Measurements from ENCODE around the gene RFX7.

The RFX7 gene

DNA sequence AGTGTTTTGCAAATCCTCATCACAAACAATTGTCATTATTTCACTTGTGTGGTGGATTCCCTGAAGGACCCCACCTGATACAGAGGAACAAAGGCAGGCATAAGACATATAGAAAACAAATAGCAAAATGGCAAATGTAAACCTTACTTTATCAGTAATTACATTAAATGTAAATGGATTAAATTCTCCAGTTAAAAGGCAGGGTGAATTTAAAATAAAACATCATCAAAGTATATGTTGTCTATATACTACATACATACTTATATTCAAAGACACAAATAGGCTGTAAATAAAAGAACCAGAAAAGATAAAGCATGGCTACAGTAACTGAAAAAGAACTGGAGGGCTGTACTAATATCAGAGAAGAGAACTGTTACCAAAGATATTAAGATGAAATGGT lies 117.3 kb downstream of the RFX7 start:
- no peak for DNase-seq (ENCODE audit: low spot score)

DNA sequence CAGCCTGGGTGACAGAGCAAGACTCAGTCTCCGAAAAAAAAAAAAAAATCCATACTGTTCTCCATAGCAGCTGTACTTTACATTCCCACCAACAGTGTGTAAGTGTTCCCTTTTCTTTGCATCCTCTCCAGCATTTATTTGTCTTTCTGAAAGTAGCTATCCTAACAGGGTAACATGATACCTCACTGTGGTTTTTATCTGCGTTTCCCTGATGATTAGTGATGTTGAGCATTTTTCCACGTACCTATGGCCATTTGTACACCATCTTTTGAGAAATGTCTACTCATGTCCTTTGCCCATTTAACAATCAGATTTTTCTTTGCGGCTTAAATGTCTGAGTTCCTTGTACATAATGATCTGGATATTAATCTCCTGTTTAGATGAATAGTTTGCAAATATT lies 119.3 kb downstream of the RFX7 start:
- DNase-seq (ENCODE audit: low spot score), result no peak

DNA sequence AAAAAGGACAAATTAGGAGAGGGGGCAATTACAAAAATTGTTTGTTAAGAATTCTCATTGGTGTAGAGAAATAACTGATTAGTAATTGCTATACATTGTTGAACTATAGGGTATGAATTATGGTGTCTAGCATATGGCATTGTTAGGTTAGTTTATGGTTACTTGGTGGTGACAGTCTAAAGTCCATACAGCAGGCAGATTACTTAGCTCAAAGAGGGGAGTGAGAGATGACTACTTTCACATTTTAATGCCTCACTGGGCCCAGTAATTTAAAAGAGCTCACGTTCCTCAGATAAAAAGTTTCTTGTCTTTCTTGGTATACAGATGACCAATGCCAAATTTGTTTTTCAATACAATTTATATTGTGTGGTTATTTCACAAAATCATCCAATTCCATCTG lies 137.8 kb downstream of the RFX7 start:
- DNase-seq (ENCODE audit: low spot score), result no peak

DNA sequence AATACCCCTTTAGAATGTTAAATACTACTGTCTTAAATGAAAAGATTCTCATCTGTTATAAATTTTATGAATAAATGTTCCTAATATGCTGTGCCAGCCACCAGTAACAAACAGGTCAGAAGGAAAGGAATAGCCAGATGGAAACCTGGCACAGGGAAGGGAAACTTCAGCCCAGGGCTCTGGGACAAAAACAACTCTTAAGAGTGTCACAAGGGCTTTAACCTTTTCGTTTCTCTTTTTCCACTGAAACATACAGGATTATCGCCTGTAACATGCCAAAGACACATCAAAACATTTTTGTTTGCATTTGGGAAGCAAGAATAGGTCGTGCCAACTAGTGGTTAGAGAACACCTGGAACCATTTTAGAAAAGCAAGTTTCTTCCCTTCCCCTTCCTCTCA lies 141.2 kb downstream of the RFX7 start:
- DNase-seq (ENCODE audit: low spot score), result no peak

DNA sequence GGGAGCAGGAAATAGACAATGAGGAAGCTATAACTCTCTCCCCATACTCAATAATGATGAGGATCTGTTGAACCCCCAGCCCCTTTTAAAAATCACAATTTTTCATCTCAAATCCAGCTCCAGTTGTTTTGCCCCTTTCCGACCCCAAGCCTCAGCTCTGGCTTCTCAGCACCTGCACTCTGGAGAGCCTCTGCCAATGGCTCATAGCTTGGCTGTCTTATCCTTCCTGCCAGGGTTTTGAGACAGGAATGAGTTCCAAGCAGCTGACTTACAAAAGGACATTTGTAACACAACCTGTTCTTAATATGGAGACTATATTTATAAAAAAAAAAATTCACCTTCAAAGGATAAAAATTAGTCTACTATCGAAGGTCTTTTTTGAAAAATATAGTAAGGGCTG lies 144.4 kb downstream of the RFX7 start:
- DNase-seq (ENCODE audit: low spot score), result no peak

DNA sequence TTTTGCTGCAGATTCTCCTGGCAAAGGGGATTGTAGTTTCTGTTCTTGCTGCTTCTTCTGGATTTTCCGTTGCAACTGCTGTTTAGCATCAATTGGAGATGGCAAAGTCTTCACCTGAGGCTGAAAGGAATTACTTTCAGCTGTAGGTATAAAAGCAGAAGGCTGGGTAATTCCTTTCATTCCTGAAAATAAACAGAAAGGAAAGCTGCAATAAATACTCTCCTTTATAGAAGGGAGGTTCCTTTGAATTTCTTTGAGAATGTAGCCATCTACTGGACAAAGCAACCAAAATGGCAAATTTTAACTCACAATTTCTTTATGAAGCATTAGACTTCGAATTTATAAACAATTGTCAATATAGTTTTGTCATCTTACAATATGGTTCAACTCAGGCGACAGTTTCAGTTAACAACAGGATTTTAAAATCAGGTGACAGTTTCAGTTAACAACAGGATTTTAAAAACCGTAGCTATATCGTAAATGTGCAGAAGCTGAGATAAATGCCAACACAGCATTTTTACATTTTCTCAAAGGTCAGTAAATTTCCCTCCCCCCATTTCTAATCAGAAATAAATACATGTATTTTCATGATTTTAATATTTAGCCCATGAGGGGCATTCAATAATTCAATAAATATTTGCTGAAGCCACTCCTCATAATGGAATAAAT lies 145.3 kb downstream of the RFX7 start:
- DNase-seq (ENCODE audit: low spot score), result no peak

DNA sequence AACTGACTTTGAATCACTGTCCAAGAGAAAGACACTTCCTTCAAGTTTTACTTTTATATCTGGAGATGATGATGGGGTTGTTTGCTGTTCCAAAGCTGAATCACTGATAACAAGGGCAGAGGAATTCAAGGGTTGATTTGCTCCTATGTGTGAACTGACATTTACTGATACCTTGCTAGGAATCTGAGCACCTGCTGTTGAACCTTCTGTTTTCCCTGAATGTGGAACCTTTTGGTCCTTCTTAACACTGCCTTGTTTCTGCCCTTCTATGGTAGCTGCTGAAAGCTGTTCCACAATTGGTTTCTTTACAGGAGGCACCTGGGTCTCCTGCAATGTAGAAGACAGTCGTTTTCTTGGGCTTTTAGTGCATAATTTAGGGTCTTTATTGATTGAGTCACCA lies 148.3 kb downstream of the RFX7 start:
- no peak for DNase-seq (ENCODE audit: low spot score)

DNA sequence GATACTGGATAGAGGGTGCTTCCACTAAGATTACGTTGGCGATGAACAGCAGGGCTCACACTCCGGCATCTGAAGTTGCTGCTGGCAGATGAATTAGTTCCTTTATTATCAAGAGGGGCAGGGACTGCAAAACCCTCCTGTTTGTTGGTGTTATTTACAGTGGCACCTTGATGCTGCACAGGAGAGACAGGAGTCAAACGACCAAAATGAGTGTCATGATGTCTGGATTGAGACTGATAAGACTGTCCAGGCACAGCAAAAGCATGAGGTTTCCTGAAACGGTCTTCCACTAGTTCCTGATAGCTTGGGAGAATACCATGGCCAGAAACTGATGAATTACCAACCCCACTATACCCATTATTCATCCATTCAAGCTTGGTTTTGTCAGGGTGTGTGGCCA lies 149.5 kb downstream of the RFX7 start:
- no peak for DNase-seq (ENCODE audit: low spot score)

DNA sequence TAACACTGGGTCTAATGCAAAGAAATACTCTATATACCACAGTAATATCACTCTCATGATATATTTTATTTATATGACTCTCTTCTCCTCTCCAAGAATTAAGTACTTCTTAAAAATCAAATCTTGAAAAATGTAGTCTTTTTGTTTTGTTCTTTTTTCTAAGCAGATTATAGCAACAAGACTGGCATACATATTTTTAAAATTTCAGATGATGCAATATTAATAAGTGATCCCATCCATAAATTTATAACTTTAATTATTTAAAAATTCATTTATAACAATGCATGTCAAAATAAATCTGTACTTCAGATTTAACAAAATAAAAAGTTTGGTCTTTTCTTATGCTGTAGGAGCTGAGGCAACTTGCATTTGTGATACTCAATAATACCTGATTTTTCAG lies 155.3 kb downstream of the RFX7 start:
- DNase-seq (ENCODE audit: low spot score), result no peak

DNA sequence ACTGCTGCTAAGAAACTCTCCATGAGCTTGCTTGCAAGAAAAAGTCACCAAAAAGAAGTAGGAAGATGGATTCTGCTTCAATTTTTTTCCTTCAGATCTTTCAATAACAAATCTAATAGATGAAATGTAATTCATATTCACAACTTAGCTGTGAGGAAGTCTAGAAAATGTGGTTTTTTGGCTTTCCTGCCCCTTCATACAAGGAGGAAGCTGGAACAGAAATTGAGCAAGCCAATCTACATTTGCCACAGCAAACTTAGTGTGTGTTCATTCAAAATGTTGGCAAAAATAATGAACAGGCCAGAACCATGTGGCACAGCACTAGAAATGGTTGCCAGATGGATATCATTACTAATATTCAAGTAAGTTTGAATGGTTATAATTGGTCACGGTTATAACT lies 157.1 kb downstream of the RFX7 start:
- no peak for DNase-seq (ENCODE audit: low spot score)

DNA sequence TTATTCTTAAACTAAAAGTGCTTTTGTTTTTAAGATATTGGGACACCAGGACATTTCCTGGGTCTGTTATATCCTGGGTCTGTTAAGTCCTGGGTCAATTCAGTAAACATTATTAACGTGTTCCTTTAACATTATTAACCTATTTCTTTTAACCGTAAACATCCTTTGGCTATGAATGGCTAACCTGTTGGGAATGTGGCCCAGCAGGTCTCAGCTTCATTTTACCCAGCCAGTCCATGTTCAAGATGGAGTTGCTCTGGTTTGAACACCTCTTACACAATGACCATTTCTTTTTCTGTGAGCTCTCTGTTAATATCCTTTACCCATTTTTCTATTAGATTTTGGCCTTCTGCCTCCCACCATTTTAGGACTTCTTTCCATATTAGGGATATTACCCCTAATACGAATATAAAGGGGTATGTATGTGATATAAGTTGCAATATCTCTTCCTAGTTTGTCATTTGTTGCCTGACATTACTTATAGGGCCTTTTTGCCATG lies 161.4 kb downstream of the RFX7 start:
- no peak for DNase-seq (ENCODE audit: low spot score)

DNA sequence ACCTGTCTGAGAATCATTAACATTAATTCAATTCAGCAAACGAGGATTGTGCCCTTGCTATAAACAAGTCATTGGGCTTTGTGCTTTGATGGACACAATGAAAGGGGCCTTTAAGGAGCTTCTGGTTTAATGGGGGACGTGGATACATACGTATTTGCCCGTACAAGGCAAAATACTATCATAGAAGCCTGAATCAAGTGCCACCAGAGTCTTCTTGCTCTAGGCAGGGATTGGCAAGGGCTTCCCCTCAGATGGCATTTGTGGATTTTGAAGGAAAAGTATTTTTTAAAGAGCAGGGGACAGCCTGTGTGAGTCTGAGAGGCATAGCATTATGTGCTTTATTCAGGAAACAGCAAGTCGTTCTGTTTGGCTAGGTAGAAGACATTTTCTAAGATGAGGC lies 166.6 kb downstream of the RFX7 start:
- no peak for DNase-seq (ENCODE audit: low spot score)

DNA sequence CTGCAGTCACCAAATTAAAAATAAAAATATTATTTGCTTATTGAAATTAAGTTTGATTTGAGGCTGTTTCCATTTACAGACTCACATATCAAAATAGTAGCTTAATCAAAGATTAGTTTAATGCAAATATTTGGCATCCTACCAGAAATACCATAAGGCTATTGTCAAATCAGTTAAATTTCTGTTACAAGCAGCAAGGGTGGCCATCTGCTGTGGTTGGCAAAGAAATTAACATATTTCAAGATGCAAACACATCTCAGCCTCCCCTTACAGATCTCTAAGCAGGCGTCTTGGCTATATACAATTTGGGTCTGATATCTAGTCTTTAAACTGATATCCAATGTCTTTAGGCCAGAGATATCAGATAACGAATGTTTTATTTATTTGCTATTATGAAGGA lies 167.0 kb downstream of the RFX7 start:
- no peak for DNase-seq (ENCODE audit: low spot score)

DNA sequence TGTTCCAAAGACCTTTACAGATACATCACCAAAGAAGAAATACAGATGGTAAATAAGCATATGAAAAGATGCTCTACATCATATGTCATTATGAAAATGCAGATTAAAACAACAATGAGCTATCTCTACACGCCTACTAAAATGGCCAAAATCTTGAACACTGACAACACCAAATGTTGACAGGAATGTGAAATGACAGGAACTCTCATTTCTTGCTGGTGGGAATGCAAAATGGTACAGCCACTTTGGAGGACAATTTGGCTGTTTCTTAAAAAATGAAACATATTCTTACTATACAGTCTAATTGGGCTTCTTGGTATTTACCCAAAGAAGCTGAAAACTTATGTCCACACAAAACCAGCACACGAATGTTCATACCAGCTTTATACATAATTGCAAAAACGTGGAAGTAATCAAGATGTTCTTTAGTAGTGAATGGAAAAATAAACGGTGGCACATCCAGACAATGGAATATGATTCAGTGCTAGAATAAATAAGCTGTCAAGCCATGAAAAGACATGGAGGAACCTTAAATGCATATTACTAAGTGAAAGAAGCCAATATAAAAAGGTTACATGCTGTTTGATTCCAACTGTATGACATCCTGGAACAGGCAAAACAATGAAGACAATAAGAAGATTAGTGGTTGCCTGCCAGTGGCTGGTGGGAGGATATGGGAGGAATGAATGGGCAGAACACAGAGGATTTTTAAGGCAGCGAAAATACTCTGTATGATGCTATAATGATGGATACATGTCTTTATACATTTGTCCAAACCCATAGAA lies 169.0 kb downstream of the RFX7 start:
- DNase-seq (ENCODE audit: low spot score), result no peak

DNA sequence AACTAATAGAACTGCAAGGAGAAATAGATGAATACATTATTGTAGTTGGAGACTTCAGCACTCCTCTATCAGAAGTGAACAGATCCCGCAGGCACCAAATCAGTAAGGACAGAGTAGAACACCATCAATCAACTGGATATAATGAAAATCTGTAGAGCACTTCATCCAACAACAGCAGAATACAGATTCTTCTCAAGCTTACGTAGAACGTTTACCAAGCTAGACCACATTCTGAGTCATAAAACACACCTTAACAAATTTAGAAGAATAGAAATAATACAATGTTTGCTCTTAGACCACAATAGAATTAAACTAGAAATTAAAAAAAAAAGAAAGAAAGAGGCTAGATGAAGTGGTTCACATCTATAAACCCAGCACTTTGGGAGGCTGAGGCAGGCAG lies 179.5 kb downstream of the RFX7 start:
- no peak for DNase-seq (ENCODE audit: low spot score)

DNA sequence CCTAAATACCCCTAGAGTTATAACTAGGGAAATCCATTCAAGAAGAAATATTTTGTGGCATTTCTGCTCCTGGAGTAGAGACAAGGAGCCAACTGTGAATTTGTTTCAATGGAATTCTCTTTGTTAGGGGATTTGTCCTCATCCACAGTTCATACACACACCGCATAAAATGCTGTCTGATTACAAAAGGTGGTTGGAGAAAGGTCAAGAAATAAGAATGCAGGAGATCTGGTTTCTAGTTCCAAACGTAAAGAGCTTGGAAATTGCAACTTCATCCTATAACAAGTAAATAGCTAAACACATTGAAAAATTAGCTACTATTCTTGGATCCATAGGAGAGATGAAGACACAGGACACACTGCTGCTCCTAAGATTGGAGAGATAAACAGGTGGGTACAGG lies 184.0 kb downstream of the RFX7 start:
- no peak for DNase-seq (ENCODE audit: low spot score)

DNA sequence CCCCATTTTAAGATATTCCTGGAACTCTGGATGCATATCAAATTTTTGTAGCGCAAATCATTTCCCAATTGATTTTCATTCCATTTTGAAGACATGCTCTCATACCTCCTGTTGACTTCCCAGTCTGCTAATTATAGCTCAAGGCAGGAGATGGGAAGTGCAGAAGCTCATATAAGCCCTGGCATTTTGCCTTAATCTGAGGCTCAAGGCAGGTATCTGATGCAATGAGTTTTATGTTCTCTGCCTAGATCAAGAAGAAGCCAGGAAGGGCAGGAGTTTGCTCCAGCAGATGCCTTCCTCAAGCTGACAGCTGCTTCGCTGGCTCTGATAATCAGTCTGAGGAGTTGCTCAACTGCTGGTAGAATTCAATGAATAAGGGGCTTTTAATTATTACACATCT lies 184.7 kb downstream of the RFX7 start:
- DNase-seq (ENCODE audit: low spot score), result no peak

DNA sequence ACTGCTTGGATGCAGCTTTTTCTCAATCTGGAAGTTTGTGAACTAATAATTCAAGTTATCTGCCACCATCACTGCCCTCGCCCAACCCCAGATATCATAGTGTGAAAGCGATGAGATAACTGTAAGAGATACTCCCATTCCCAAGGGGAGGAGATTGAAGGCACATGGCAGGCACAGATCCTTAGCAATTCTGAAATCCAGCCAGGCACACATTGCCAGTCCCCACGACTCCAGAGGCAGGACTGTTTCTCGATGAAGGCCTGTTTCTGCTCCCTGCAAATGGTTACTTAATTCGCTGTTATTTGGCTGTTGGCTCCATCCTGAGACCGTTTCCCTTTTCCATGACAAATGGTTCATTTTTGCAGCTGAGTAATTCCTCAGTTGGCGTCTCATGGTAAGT lies 187.1 kb downstream of the RFX7 start:
- DNase-seq (ENCODE audit: low spot score), result no peak

DNA sequence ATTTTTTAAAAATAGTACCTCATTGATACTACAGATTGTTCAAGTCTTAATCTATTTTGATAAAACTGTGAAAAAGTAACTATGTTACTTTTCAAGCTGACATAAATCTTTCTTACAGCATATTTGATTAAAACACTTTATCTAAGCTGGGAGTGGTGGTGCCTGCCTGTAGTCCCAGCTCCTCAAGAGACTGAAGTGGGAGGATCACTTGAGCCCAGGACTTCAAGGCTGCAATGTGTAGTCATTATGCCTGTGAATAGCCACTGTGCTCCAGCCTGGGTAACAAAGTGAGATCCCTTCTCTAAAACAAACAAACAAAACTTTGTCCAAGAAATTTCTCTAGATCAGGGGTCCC lies 190.7 kb downstream of the RFX7 start:
- no peak for DNase-seq (ENCODE audit: low spot score)

DNA sequence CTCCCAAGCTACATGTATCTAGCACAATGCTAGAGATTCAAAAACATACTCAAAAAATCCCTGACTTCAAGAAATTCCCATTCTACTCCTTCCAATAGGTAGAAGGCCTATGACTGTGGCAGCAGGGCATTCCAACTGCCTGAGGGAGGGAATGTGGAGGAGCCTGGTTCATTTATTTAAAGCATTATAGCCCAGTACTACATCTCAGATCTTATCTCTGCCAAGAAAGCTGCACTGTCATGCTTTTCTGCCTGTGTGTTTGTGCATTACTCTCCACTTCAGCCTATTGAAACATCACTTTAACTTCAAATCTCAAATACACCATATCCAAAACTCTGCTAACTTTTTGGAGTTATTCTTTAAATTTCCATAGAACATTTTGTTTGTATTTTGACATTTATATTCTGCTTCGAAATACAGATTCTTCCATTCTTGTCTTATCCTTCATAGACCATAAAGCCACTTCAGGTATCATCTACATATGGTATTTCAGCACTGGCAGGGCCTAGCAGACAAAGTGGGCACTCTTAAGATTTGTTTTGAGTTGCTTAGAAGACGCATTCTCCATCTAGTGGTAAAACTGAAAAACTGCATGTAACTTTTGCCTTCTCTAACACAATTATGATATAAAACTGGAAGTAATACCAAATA lies 191.2 kb downstream of the RFX7 start:
- peak; percentile 34 for DNase-seq (ENCODE audit: low spot score)

DNA sequence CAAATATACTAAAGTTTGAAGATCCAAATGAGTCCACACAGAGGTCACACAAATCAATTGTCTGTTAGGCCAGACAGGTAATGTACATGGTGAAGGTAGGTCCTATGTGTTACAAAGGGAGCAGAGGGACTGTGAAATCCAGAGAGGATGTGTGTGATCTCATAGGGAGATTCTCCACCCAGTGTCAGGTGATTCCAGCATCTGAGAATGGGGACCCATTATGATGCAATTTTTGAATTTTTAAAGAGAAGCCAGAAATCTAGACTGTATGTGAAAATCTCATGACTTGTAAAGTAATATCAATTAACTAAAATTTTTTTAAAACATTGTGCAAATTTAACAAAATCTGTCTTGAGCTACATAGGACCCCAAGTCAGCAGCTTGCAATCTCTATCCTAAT lies 192.0 kb downstream of the RFX7 start:
- no peak for DNase-seq (ENCODE audit: low spot score)

DNA sequence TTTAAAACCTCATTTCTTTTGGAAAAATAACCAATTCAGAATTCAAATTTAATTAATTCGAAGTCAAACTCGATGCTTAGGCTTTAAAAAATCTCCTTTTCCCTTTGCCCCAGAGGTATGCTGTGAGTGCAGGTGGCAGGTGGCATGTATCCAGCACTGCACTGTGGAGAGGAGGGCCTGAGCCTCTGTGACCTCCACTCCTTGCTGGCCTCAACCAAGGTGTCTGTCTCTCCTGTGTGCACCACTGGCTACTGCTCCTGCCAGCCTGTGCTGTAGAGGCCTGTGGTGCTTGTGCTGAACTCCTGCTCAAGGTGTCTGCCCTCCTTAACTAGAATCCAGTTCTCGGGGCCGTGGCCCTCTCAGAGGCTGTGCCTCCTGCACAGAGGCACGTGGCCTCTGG lies 194.1 kb downstream of the RFX7 start:
- no peak for DNase-seq (ENCODE audit: low spot score)

DNA sequence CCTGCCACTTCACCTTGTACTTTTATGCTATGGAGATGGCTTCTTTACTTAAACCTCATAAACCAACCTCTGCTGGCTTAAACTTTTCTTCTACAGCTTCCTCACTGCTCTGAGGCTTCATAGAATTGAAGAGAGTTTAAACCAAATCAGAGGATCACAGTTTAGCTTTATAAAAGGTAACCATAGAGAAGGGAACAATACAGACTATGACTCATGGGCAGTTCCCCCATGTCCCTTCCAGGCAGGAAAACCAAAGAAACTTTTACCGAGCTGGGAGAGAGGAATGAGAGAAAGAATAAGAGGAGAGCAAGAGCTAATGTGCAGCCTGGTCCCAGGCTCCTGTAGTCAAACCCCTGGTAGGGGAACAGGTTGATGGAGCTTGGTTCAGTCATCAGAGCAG lies 196.3 kb downstream of the RFX7 start:
- DNase-seq (ENCODE audit: low spot score), result no peak

Data from CD4-positive, alpha-beta T cell treated with Interleukin-15 for 4 hours (primary cell).